HepG2 (cell line): ENCODE data around the gene CCR2.

Experiments
- MED13 ChIP-seq: sonication (generic); formaldehyde crosslinking; IDR thresholded peaks from 2 replicates; pipeline ENCODE4 v1.5.0; 2020; ENCODE audit warnings: missing genetic modification reagents
- PCBP1 ChIP-seq: fragments of 200-400 bp; formaldehyde crosslinking; IDR thresholded peaks from 2 replicates; pipeline ENCODE4 v1.6.1; 2017; ENCODE audit warnings: mild to moderate bottlenecking, low read depth, low read length, borderline replicate concordance
- PCBP2 ChIP-seq: fragments of 200-400 bp; formaldehyde crosslinking; optimal IDR thresholded peaks from 2 replicates; pipeline ENCODE3; 2018; ENCODE audit warnings: low read length, low read depth; ENCODE audit not compliant: poor library complexity, severe bottlenecking
- SETDB1 ChIP-seq: sonication (generic); formaldehyde crosslinking; IDR thresholded peaks from 2 replicates; pipeline ENCODE4 v1.5.1; 2020; ENCODE audit warnings: missing genetic modification reagents, mild to moderate bottlenecking, borderline replicate concordance
- TF ChIP-seq, protein P1 (sequence below): sonication (generic); formaldehyde crosslinking; IDR thresholded peaks from 2 replicates; pipeline ENCODE4 v1.5.0; 2020; ENCODE audit warnings: mild to moderate bottlenecking, missing genetic modification reagents, moderate library complexity

DNA sequence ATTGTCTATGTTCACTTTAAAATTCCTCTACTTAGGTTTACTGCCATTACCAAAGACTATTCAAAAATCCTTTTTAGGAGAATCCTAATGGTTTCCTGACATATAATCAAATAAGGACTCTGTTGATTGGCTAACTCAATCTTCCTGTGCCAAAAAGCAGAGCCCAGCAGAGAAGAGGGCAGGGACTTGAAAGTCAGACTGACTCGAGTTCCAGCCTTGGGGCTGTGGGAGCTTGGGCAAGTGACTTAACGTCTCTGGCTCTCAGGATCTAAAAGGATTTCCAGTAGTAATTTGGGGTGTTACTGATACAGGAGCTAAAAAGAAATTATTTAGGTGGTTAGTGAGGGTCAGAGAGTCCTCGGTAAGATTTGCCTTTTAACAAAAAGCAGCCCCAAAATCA lies 27.7 kb downstream of the CCR2 start:
- TF ChIP-seq, protein P1, sequence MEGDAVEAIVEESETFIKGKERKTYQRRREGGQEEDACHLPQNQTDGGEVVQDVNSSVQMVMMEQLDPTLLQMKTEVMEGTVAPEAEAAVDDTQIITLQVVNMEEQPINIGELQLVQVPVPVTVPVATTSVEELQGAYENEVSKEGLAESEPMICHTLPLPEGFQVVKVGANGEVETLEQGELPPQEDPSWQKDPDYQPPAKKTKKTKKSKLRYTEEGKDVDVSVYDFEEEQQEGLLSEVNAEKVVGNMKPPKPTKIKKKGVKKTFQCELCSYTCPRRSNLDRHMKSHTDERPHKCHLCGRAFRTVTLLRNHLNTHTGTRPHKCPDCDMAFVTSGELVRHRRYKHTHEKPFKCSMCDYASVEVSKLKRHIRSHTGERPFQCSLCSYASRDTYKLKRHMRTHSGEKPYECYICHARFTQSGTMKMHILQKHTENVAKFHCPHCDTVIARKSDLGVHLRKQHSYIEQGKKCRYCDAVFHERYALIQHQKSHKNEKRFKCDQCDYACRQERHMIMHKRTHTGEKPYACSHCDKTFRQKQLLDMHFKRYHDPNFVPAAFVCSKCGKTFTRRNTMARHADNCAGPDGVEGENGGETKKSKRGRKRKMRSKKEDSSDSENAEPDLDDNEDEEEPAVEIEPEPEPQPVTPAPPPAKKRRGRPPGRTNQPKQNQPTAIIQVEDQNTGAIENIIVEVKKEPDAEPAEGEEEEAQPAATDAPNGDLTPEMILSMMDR (CRISPR knock-in tag): no peak
- TF ChIP-seq PCBP2 (no peak), MED13 (CRISPR knock-in tag) (no peak), SETDB1 (CRISPR knock-in tag) (no peak), PCBP1 (no peak)
